ENCODE results near the gene IFNAR2. TPM values are rescaled to one million over a fixed set of nuclear protein-coding genes. Genes with fewer than 3 reads are reported as not detected.

Gene IFNAR2
- total and polyA plus RNA-seq, 2 experiments from 2014 or later = 18.2 to 19.6 TPM

DNA sequence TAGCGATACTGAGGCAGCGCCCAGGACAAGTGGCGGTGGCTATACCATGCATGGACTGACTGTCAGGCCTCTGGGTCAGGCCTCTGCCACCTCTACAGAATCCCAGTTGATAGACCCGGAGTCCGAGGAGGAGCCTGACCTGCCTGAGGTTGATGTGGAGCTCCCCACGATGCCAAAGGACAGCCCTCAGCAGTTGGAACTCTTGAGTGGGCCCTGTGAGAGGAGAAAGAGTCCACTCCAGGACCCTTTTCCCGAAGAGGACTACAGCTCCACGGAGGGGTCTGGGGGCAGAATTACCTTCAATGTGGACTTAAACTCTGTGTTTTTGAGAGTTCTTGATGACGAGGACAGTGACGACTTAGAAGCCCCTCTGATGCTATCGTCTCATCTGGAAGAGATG lies 33.2 kb downstream of the IFNAR2 start:
- Histone ChIP-seq H3K79me2 (peaks cover 11% of the 10 kb centered on the region), H3K4me1 (ENCODE audit: insufficient read depth) (peaks cover 7% of the 10 kb centered on the region), H3K9me3 (ENCODE audit: low read depth) (no peaks in the 10 kb centered on the region), H4K20me1 (ENCODE audit: insufficient read depth, poor library complexity, severe bottlenecking) (no peaks in the 10 kb centered on the region), H2AFZ (no peak overlapping the region), H3K9me2 (replicated peaks; ENCODE audit: insufficient read depth) (no peaks in the 10 kb centered on the region), H3K4me3 (no peak overlapping the region), H3K36me3 (replicated peaks; ENCODE audit: insufficient read depth, low read depth) (no peaks in the 10 kb centered on the region), H3K27me3 (no peaks in the 10 kb centered on the region), H3K4me2 (no peak overlapping the region), H3K27ac (no peak overlapping the region)
- TF ChIP-seq EZH2phosphoT487 (IDR thresholded peaks at IDR 0.05; ENCODE audit: low read depth, severe bottlenecking, unreplicated experiment) (no peak), EZH2 (IDR thresholded peaks at IDR 0.05; ENCODE audit: borderline replicate concordance) (no peak), CTCF (IDR thresholded peaks at IDR 0.05; ENCODE audit: poor library complexity) (no peak)
- 97% methylated on average over 11 of the region's 11 CpGs for WGBS (ENCODE audit: low lambda C conversion rate, missing lambda C conversion rate)
- DNase-seq (ENCODE audit: low spot score) = no peak

- H3K36me3 ChIP-seq (replicated peaks; ENCODE audit: insufficient read depth, low read depth) = no peaks in the 10 kb centered on the region
- DNase-seq (ENCODE audit: low spot score) = no peak
- WGBS (ENCODE audit: low lambda C conversion rate, missing lambda C conversion rate) = 86% methylated on average over 10 of the region's 11 CpGs
- peaks cover 7% of the 10 kb centered on the region for H3K4me1 ChIP-seq (ENCODE audit: insufficient read depth)
- no peaks in the 10 kb centered on the region for H3K27me3 ChIP-seq
- H3K4me3 ChIP-seq = no peak overlapping the region
- H3K9me2 ChIP-seq (replicated peaks; ENCODE audit: insufficient read depth) = no peaks in the 10 kb centered on the region
- H3K9me3 ChIP-seq (ENCODE audit: low read depth) = no peaks in the 10 kb centered on the region
- peaks cover 11% of the 10 kb centered on the region for H3K79me2 ChIP-seq
- TF ChIP-seq EZH2phosphoT487 (IDR thresholded peaks at IDR 0.05; ENCODE audit: low read depth, severe bottlenecking, unreplicated experiment) (no peak), EZH2 (IDR thresholded peaks at IDR 0.05; ENCODE audit: borderline replicate concordance) (no peak), CTCF (IDR thresholded peaks at IDR 0.05; ENCODE audit: poor library complexity) (no peak)
- H4K20me1 ChIP-seq (ENCODE audit: insufficient read depth, poor library complexity, severe bottlenecking) = no peaks in the 10 kb centered on the region
- H2AFZ ChIP-seq = no peak overlapping the region
- H3K4me2 ChIP-seq = no peak overlapping the region
- no peak overlapping the region for H3K27ac ChIP-seq
Observed at GRCh38 chr21:33264561-33264960, 34.8 kb downstream of the IFNAR2 start.

- 34% methylated on average over 12 of the region's 12 CpGs for WGBS (ENCODE audit: low lambda C conversion rate, missing lambda C conversion rate)
- Histone ChIP-seq H3K4me3 (peak overlapping the region; percentile 95), H2AFZ (peak overlapping the region; percentile 97), H3K36me3 (replicated peaks; ENCODE audit: insufficient read depth, low read depth) (no peaks in the 10 kb centered on the region), H3K27me3 (no peaks in the 10 kb centered on the region), H4K20me1 (ENCODE audit: insufficient read depth, poor library complexity, severe bottlenecking) (no peaks in the 10 kb centered on the region), H3K79me2 (peaks cover 11% of the 10 kb centered on the region), H3K4me2 (peak overlapping the region; percentile 89), H3K9me2 (replicated peaks; ENCODE audit: insufficient read depth) (no peaks in the 10 kb centered on the region), H3K9me3 (ENCODE audit: low read depth) (no peaks in the 10 kb centered on the region), H3K4me1 (ENCODE audit: insufficient read depth) (peaks cover 7% of the 10 kb centered on the region), H3K27ac (peak overlapping the region; percentile 53)
- peak; percentile 56 for DNase-seq (ENCODE audit: low spot score)
- no peak for TF ChIP-seq EZH2 (IDR thresholded peaks at IDR 0.05; ENCODE audit: borderline replicate concordance)
- no peak for TF ChIP-seq CTCF (IDR thresholded peaks at IDR 0.05; ENCODE audit: poor library complexity)
- no peak for TF ChIP-seq EZH2phosphoT487 (IDR thresholded peaks at IDR 0.05; ENCODE audit: low read depth, severe bottlenecking, unreplicated experiment)
Observed at GRCh38 chr21:33265664-33266049, 35.9 kb downstream of the IFNAR2 start.

Measured in hepatocyte (in vitro differentiated cells).